ENCODE data around the gene FSD1L. TPM values are rescaled to one million over a fixed set of nuclear protein-coding genes. Genes with fewer than 3 reads are reported as not detected.

Gene FSD1L
- total RNA-seq, 1 donor from 2014 or later = 29.5 TPM

- H3K27me3 Mint-ChIP-seq = no peaks in the 10 kb centered on the region
- TF ChIP-seq CTCF (IDR thresholded peaks at IDR 0.05; ENCODE audit: unreplicated experiment) = no peak
- no peak overlapping the region for H3K4me3 Mint-ChIP-seq (ENCODE audit: low read depth)
- H3K36me3 Mint-ChIP-seq (ENCODE audit: insufficient read depth) = no peaks in the 10 kb centered on the region
- no peaks in the 10 kb centered on the region for H3K9me3 Mint-ChIP-seq (ENCODE audit: low read depth)
- DNase-seq (ENCODE audit: low spot score, unreplicated experiment) = no peak
- H3K27ac Mint-ChIP-seq = no peak overlapping the region
- H3K4me1 Mint-ChIP-seq (ENCODE audit: low read depth) = peaks cover 10% of the 10 kb centered on the region
Measured at GRCh38 chr9:105443121-105443520, 4.7 kb upstream of the FSD1L start.

GRCh38 chr9:105444130-105444529 is 3.7 kb upstream of the FSD1L start:
- H3K9me3 Mint-ChIP-seq (ENCODE audit: low read depth) = no peaks in the 10 kb centered on the region
- DNase-seq (ENCODE audit: low spot score, unreplicated experiment) = no peak

GRCh38 chr9:105445203-105445881 is 2.5 kb upstream of the FSD1L start:
- H3K4me3 Mint-ChIP-seq (ENCODE audit: low read depth) = no peak overlapping the region
- peaks cover 20% of the 10 kb centered on the region for H3K4me1 Mint-ChIP-seq (ENCODE audit: low read depth)
- no peaks in the 10 kb centered on the region for H3K9me3 Mint-ChIP-seq (ENCODE audit: low read depth)
- TF ChIP-seq CTCF (IDR thresholded peaks at IDR 0.05; ENCODE audit: unreplicated experiment) = no peak
- H3K27ac Mint-ChIP-seq = no peak overlapping the region
- DNase-seq (ENCODE audit: low spot score, unreplicated experiment) = no peak
- H3K36me3 Mint-ChIP-seq (ENCODE audit: insufficient read depth) = no peaks in the 10 kb centered on the region
- H3K27me3 Mint-ChIP-seq = no peaks in the 10 kb centered on the region

More at GRCh38 chr9:105444130-105444529, 3.7 kb upstream of the FSD1L start:
- Mint-ChIP-seq H3K36me3 (ENCODE audit: insufficient read depth) (no peaks in the 10 kb centered on the region), H3K27me3 (no peaks in the 10 kb centered on the region), H3K4me3 (ENCODE audit: low read depth) (no peak overlapping the region), H3K4me1 (ENCODE audit: low read depth) (peaks cover 9% of the 10 kb centered on the region), H3K27ac (no peak overlapping the region)
- TF ChIP-seq CTCF (IDR thresholded peaks at IDR 0.05; ENCODE audit: unreplicated experiment) = no peak

GRCh38 chr9:105447386-105447813 is 434 bp upstream of the FSD1L start:
- peak overlapping the region; percentile 90 for H3K4me3 Mint-ChIP-seq (ENCODE audit: low read depth)
- TF ChIP-seq CTCF (IDR thresholded peaks at IDR 0.05; ENCODE audit: unreplicated experiment) = no peak
- peaks cover 33% of the 10 kb centered on the region for H3K4me1 Mint-ChIP-seq (ENCODE audit: low read depth)
- no peaks in the 10 kb centered on the region for H3K9me3 Mint-ChIP-seq (ENCODE audit: low read depth)
- peaks cover 2% of the 10 kb centered on the region for H3K36me3 Mint-ChIP-seq (ENCODE audit: insufficient read depth)
- H3K27me3 Mint-ChIP-seq = no peaks in the 10 kb centered on the region
- DNase-seq (ENCODE audit: low spot score, unreplicated experiment) = no peak
- H3K27ac Mint-ChIP-seq = peak overlapping the region; percentile 95

- Mint-ChIP-seq H3K27ac (peak overlapping the region; percentile 97), H3K4me3 (ENCODE audit: low read depth) (peak overlapping the region; percentile 90), H3K36me3 (ENCODE audit: insufficient read depth) (peaks cover 2% of the 10 kb centered on the region), H3K27me3 (no peaks in the 10 kb centered on the region), H3K9me3 (ENCODE audit: low read depth) (no peaks in the 10 kb centered on the region), H3K4me1 (ENCODE audit: low read depth) (peaks cover 37% of the 10 kb centered on the region)
- no peak for TF ChIP-seq CTCF (IDR thresholded peaks at IDR 0.05; ENCODE audit: unreplicated experiment)
- no peak for DNase-seq (ENCODE audit: low spot score, unreplicated experiment)
Measured at GRCh38 chr9:105449081-105449480, 1.2 kb downstream of the FSD1L start.

All from progenitor cell of endocrine pancreas (in vitro differentiated cells).